OCI-LY3 (cell line): ENCODE results near the gene ADAR.

Experiments
- H2AFZ ChIP-seq: fragments of 200-600, 300-600 bp; shearing (Covaris generic); 2 replicates; pipeline ENCODE4 v1.6.0; 2014; ENCODE audit warnings: antibody characterized with exemption, low read depth, low read length
- H3K27ac ChIP-seq: fragments of 200-600, 300-600 bp; sonication (generic); 2 replicates; pipeline ENCODE4 v1.5.1; 2014; ENCODE audit warnings: mild to moderate bottlenecking, low read length, moderate library complexity, mixed read lengths
- H3K27me3 ChIP-seq: fragments of 200-600, 300-600 bp; sonication (generic); 2 replicates; pipeline ENCODE4 v1.6.1; 2014; ENCODE audit warnings: low read depth, low read length, mixed read lengths
- H3K36me3 ChIP-seq: fragments of 200-600, 300-600 bp; sonication (generic); replicated peaks from 2 replicates; pipeline ENCODE3; 2014; ENCODE audit warnings: low read depth, low read length, mixed read lengths
- H3K4me1 ChIP-seq: fragments of 300-600, 200-600 bp; sonication (generic); 2 replicates; pipeline ENCODE4 v1.6.1; 2014; ENCODE audit warnings: low read length, mixed read lengths
- H3K4me2 ChIP-seq: fragments of 200-600, 300-600 bp; sonication (generic); 2 replicates; pipeline ENCODE4 v1.6.1; 2014; ENCODE audit warnings: low read length, mixed read lengths
- H3K4me3 ChIP-seq: fragments of 300-600, 200-600 bp; sonication (generic); 2 replicates; pipeline ENCODE4 v1.5.1; 2014; ENCODE audit warnings: antibody characterized with exemption, mild to moderate bottlenecking, low read length, moderate library complexity
- H3K79me2 ChIP-seq: fragments of 300-600, 200-600 bp; shearing (Covaris generic); 2 replicates; pipeline ENCODE4 v1.6.1; 2014; ENCODE audit warnings: mild to moderate bottlenecking, low read length, mixed read lengths
- H3K9ac ChIP-seq: fragments of 300-600, 200-600 bp; shearing (Covaris generic); 2 replicates; pipeline ENCODE4 v1.6.0; 2014; ENCODE audit warnings: mild to moderate bottlenecking, low read length, moderate library complexity
- H3K9me3 ChIP-seq: fragments of 200-600, 300-600 bp; shearing (Covaris generic); 2 replicates; pipeline ENCODE4 v1.6.1; 2014; ENCODE audit warnings: low read length, mixed read lengths; ENCODE audit not compliant: insufficient read depth
- H4K20me1 ChIP-seq: fragments of 200-600, 300-600 bp; sonication (generic); 2 replicates; pipeline ENCODE4 v1.6.1; 2016; ENCODE audit warnings: low read length, mixed read lengths; ENCODE audit not compliant: insufficient read depth
- CTCF ChIP-seq: fragments of 200-600, 300-600 bp; sonication (generic); IDR thresholded peaks from 2 replicates; pipeline ENCODE4 v1.5.1; 2014; ENCODE audit warnings: antibody characterized with exemption, low read length, low read depth
- EZH2phosphoT487 ChIP-seq: fragments of 200-600 bp; shearing (Covaris generic); IDR thresholded peaks from 2 replicates; pipeline ENCODE4 v1.6.1; 2018; ENCODE audit warnings: antibody characterized with exemption, mixed run types, low read depth

The ADAR gene

GRCh38 chr1:154641534-154641933, 33.5 kb upstream of the ADAR start:
- no peaks in the 10 kb centered on the region for H4K20me1 ChIP-seq
- no peak overlapping the region for H3K4me3 ChIP-seq
- H3K79me2 ChIP-seq, result no peaks in the 10 kb centered on the region
- H3K27me3 ChIP-seq, result no peaks in the 10 kb centered on the region
- H2AFZ ChIP-seq, result no peak overlapping the region
- no peak overlapping the region for H3K9ac ChIP-seq
- no peak overlapping the region for H3K4me2 ChIP-seq
- no peaks in the 10 kb centered on the region for H3K4me1 ChIP-seq
- TF ChIP-seq CTCF (no peak), EZH2phosphoT487 (no peak)
- H3K27ac ChIP-seq, result no peak overlapping the region
- H3K36me3 ChIP-seq, result no peaks in the 10 kb centered on the region
- H3K9me3 ChIP-seq, result peaks cover 13% of the 10 kb centered on the region; the same call in 1 of the 2 replicates

GRCh38 chr1:154639876-154640275, 31.9 kb upstream of the ADAR start:
- peaks cover 14% of the 10 kb centered on the region; the same call in 1 of the 2 replicates for H3K9me3 ChIP-seq
- no peaks in the 10 kb centered on the region for H3K36me3 ChIP-seq
- H3K9ac ChIP-seq, result no peak overlapping the region
- H3K4me3 ChIP-seq, result no peak overlapping the region
- H3K4me1 ChIP-seq, result no peaks in the 10 kb centered on the region
- no peak overlapping the region for H3K4me2 ChIP-seq
- peaks cover 11% of the 10 kb centered on the region for H3K27me3 ChIP-seq
- no peak for TF ChIP-seq CTCF
- TF ChIP-seq EZH2phosphoT487, result no peak
- no peaks in the 10 kb centered on the region for H4K20me1 ChIP-seq
- no peaks in the 10 kb centered on the region for H3K79me2 ChIP-seq
- H3K27ac ChIP-seq, result no peak overlapping the region
- no peak overlapping the region for H2AFZ ChIP-seq

- H4K20me1 ChIP-seq, result no peaks in the 10 kb centered on the region
- TF ChIP-seq EZH2phosphoT487 (no peak), CTCF (no peak)
- H3K9me3 ChIP-seq, result peaks cover 14% of the 10 kb centered on the region; the same call in 1 of the 2 replicates
- no peaks in the 10 kb centered on the region for H3K36me3 ChIP-seq
- H3K4me2 ChIP-seq, result no peak overlapping the region
- H2AFZ ChIP-seq, result no peak overlapping the region
- H3K79me2 ChIP-seq, result no peaks in the 10 kb centered on the region
- no peak overlapping the region for H3K27ac ChIP-seq
- H3K4me1 ChIP-seq, result no peaks in the 10 kb centered on the region
- H3K9ac ChIP-seq, result no peak overlapping the region
- peaks cover 11% of the 10 kb centered on the region for H3K27me3 ChIP-seq
- no peak overlapping the region for H3K4me3 ChIP-seq
These were observed 27.2 kb upstream of the ADAR start for GRCh38 chr1:154635171-154635570.

GRCh38 chr1:154629675-154630073, 21.7 kb upstream of the ADAR start:
- H3K27ac ChIP-seq, result no peak overlapping the region
- H3K27me3 ChIP-seq, result no peaks in the 10 kb centered on the region; the same call in 1 of the 2 replicates
- H3K4me1 ChIP-seq, result peaks cover 19% of the 10 kb centered on the region
- H4K20me1 ChIP-seq, result peaks cover 15% of the 10 kb centered on the region
- H3K79me2 ChIP-seq, result peaks cover 34% of the 10 kb centered on the region
- no peak overlapping the region for H3K4me3 ChIP-seq
- no peak overlapping the region for H2AFZ ChIP-seq
- no peaks in the 10 kb centered on the region for H3K9me3 ChIP-seq
- peaks cover 5% of the 10 kb centered on the region for H3K36me3 ChIP-seq
- no peak for TF ChIP-seq EZH2phosphoT487
- no peak for TF ChIP-seq CTCF
- no peak overlapping the region for H3K9ac ChIP-seq
- no peak overlapping the region for H3K4me2 ChIP-seq
